Karpas-422 (cell line): ENCODE results near the gene BTBD1. TPM values are rescaled to one million over a fixed set of nuclear protein-coding genes. Genes with fewer than 3 reads are reported as not detected.
"Not testable (repeated sequence)": the region's sequence is repeated elsewhere in the genome, so short reads cannot be mapped to it uniquely, and the experiment has no call there.

Experiments
- DNase-seq: peaks from one replicate; pipeline ENCODE4 v3.0.0-alpha.2; 2015
- H2AFZ ChIP-seq: fragments of 200-600 bp; sonication (generic); 2 replicates; pipeline ENCODE4 v1.6.1; 2014; ENCODE audit warnings: antibody characterized with exemption, low read length, mixed read lengths
- H3K27ac ChIP-seq: fragments of 200-600 bp; sonication (generic); 2 replicates; pipeline ENCODE4 v1.5.1; 2014; ENCODE audit warnings: mild to moderate bottlenecking, low read length, moderate library complexity
- H3K27me3 ChIP-seq: fragments of 200-600 bp; sonication (generic); 2 replicates; pipeline ENCODE4 v1.6.1; 2014; ENCODE audit warnings: low read length, mixed read lengths
- H3K36me3 ChIP-seq: fragments of 200-600 bp; sonication (generic); 2 replicates; pipeline ENCODE4 v1.6.1; 2014; ENCODE audit warnings: low read length, mixed read lengths; ENCODE audit not compliant: insufficient read depth
- H3K4me1 ChIP-seq: fragments of 200-600 bp; sonication (generic); 2 replicates; pipeline ENCODE4 v1.6.1; 2014; ENCODE audit warnings: mild to moderate bottlenecking, low read length, mixed read lengths
- H3K4me2 ChIP-seq: fragments of 200-600 bp; sonication (generic); 2 replicates; pipeline ENCODE4 v1.6.1; 2014; ENCODE audit warnings: low read length, low read depth, mild to moderate bottlenecking; ENCODE audit not compliant: poor library complexity, severe bottlenecking
- H3K4me3 ChIP-seq: fragments of 200-600 bp; sonication (generic); 2 replicates; pipeline ENCODE4 v1.5.1; 2014; ENCODE audit warnings: mild to moderate bottlenecking, antibody characterized with exemption, low read length, mixed read lengths
- H3K79me2 ChIP-seq: fragments of 200-600 bp; sonication (generic); 2 replicates; pipeline ENCODE4 v1.6.1; 2014; ENCODE audit warnings: mild to moderate bottlenecking, low read length, mixed read lengths
- H3K9ac ChIP-seq: fragments of 200-600 bp; sonication (generic); 2 replicates; pipeline ENCODE4 v1.6.0; 2014; ENCODE audit warnings: low read length
- H3K9me2 ChIP-seq: fragments of 200-600 bp; sonication (generic), shearing (Covaris generic); replicated peaks from 2 replicates; pipeline ENCODE4 v1.6.0; 2014; ENCODE audit warnings: mild to moderate bottlenecking, low read length, moderate library complexity; ENCODE audit not compliant: insufficient read depth
- H3K9me3 ChIP-seq: fragments of 300-700, 200-600 bp; sonication (generic); 2 replicates; pipeline ENCODE4 v1.6.1; 2014; ENCODE audit warnings: low read length, mixed read lengths
- H4K20me1 ChIP-seq: fragments of 200-600 bp; sonication (generic); 2 replicates; pipeline ENCODE4 v1.6.1; 2014; ENCODE audit warnings: mild to moderate bottlenecking, antibody characterized with exemption, low read length, low read depth; ENCODE audit not compliant: insufficient read depth
- total RNA-seq: library from RNA; depleted of rRNA; stranded (reverse); fragments of >200 nt; shearing (Covaris generic); gene quantifications from 2 replicates; pipeline ENCODE4 v1.2.3, GENCODE V29; 2014; ENCODE audit warnings: low replicate concordance

The BTBD1 gene
- total RNA-seq, 1 experiment from 2014 or later: 140 TPM

DNA sequence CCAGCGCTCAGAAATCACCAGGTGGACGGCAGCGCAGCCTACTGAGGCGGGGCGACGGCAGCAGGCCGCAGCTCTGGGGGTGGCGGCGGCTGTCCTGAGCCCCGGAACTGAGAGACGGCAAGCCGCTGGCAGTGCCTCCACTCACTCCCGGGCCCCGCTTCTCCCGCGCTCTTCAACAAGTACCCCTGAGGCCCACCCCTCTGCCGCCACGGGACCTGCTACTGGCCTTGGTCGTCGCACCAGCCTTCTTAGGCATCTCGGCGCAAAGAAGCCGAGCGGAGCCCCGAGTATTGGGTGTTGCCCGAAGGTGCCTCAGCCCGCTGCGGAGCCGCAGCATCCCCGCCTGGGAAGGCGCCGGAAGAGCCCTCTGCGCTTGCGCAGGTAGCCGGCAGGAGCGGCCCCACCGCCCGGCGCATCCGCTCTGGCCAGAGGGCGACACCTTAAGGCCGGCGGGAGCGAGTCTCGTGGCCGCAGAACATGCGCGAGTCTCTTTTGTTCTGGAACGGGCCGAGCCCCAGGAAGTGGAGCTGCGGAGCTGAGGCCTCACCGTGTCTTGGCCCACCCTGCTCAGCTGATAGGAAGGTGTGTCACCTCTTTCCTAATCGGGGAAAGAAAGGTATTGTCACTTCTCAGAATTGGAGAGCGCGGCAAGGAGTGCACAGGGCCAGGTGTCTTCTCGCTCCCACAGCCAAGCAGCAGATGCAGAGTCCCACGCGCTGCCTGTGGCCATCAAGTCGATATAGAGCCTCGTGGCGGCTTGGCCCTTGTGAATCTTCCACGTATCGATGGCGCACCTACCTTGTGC is 55.6 kb downstream of the BTBD1 start, which contains the start of gene C15orf40:
Gene C15orf40, minus strand, starts transcription at position 369 of the 805 bp plus-strand sequence. Its CDS starts 32 bp downstream, at position 337.
- H4K20me1 ChIP-seq: no peaks in the 10 kb centered on the region; the same call in 1 of the 2 replicates
- peak within 1 kb of the TSS; percentile 88 for H3K4me3 ChIP-seq
- no peaks in the 10 kb centered on the region for H3K27me3 ChIP-seq
- peak within 1 kb of the TSS; percentile 56 for H3K27ac ChIP-seq
- H3K36me3 ChIP-seq: peaks cover 26% of the 10 kb centered on the region; the same call in 1 of the 2 replicates
- no peaks in the 10 kb centered on the region for H3K9me3 ChIP-seq
- H3K4me1 ChIP-seq: peaks cover 36% of the 10 kb centered on the region
- peak within 1 kb of the TSS; percentile 40; the same call in 1 of the 2 replicates for H2AFZ ChIP-seq
- peak within 1 kb of the TSS; percentile 89 for H3K9ac ChIP-seq
- peak within 1 kb of the TSS; percentile 71 for H3K4me2 ChIP-seq
- no peaks in the 10 kb centered on the region for H3K9me2 ChIP-seq
- H3K79me2 ChIP-seq: peaks cover 35% of the 10 kb centered on the region
- DNase-seq: peak; percentile 97

DNA sequence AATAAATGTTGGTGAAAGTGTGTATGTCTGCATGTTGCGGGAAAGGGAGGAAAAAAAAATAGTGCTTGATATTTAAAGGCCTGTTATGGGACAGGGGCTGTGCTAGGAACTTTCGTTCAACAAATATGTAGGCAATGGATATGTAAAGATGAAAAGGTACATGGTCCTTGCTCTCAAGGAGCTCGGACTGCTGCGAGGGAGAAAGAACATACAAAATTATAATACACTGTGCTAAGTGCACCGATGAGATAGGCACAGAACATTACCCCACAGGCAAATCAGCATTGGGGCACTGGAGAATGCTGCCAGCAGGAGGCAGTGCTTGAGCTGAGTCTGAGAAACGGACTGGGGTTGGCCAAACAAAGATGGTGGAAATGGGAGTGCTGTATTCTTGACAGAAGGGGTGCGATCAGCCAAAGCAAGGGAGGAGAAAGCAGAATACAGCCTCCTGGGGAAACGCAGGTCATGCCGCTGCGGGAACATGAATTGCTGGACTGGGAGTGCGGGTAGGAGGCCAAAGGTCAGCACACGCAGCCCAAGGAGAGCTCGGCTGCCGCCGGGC is 56.3 kb downstream of the BTBD1 start:
- H2AFZ ChIP-seq: peak overlapping the region; percentile 40; the same call in 1 of the 2 replicates
- peak overlapping the region; percentile 40 for H3K27ac ChIP-seq
- peaks cover 36% of the 10 kb centered on the region for H3K4me1 ChIP-seq
- H3K9me2 ChIP-seq: no peaks in the 10 kb centered on the region
- peak overlapping the region; percentile 88 for H3K4me3 ChIP-seq
- H3K9me3 ChIP-seq: no peaks in the 10 kb centered on the region
- H3K79me2 ChIP-seq: peaks cover 35% of the 10 kb centered on the region
- H3K36me3 ChIP-seq: peaks cover 26% of the 10 kb centered on the region; the same call in 1 of the 2 replicates
- no peaks in the 10 kb centered on the region; the same call in 1 of the 2 replicates for H4K20me1 ChIP-seq
- DNase-seq: peak; percentile 91
- H3K4me2 ChIP-seq: peak overlapping the region; percentile 71
- H3K27me3 ChIP-seq: no peaks in the 10 kb centered on the region
- peak overlapping the region; percentile 89 for H3K9ac ChIP-seq

DNA sequence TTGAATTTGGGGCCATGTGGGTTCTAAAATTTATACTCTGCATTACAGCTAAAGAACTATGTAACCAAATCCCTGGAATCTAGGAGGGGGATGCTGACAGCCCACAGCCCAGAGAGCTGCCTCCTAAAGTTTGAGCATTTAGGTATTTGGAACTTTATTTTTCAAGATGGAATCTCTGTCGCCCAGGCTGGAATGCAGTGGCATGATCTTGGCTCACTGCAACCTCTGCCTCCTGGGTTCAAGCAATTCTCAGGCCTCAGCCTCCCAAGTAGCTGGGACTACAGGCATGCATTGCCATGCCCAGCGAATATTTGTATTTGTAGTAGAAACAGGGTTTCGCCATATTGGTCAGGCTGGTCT is 66.4 kb downstream of the BTBD1 start:
- not testable (repeated sequence) for H3K9me2 ChIP-seq, H3K36me3 ChIP-seq, H3K9me3 ChIP-seq, DNase-seq, H3K27ac ChIP-seq, H4K20me1 ChIP-seq, H3K27me3 ChIP-seq, H3K79me2 ChIP-seq
- Histone ChIP-seq H2AFZ (peak overlapping the region; percentile 47; the same call in 1 of the 2 replicates), H3K4me2 (peak overlapping the region; percentile 79), H3K9ac (peak overlapping the region; percentile 57), H3K4me1 (peaks cover 12% of the 10 kb centered on the region), H3K4me3 (peak overlapping the region; percentile 59)

DNA sequence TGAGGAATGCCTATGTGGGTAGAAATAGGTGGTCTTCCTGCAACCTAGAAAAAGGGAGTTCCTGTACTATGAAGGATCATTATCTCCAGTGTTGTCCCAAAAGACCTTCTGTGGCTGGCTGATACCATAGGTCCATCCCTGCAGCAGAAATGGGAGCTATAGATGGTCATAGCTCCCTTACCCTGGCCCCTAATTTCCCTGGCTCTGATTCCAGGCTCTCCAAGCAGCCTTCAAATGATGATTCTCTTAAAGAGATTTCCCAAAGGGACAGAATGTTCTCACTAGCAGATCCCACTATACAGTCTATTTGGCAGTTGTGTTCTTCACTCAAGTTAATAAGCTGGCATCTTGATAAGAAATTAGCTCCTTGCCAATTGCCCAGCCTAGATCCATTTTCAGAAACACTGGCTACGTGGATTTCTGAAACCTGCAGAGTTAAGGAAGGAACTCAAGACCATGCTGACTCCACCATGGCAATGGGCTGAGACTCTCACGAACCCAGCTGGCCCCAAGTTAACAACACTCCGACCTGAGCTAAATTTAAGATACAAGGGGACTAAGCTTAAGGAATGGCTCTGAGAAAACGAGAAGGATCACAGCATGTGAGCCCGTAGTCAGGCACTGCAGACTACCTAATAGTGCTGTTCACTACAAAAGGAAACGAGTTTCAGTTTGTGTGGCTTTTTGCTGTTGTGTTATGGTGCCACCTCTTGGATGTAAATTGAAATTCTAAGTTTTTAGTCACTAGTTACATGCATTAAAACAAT is 67.0 kb downstream of the BTBD1 start:
- H2AFZ ChIP-seq: peak overlapping the region; percentile 47; the same call in 1 of the 2 replicates
- DNase-seq: peak; percentile 86

DNA sequence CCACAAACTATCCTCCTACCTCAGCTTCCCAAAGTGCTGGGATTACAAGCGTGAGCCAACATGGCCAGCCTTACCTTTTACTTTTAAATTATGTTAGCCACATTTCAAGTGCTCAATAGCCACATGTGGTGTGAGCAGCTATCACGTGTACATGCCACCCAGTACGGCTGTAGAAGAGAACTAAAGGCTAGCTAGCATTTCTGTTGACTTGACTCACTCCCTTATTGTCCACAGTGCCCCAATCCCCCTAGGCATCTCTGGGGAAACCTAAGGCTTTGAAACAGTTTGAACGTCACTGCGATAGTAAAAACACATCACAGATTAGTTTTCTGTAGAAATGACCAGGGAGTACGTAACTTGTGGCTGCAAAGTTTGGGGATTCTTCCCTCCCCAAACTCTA is 67.6 kb downstream of the BTBD1 start:
- H3K27ac ChIP-seq: no peak overlapping the region

More for the DNA sequence above, 67.0 kb downstream of the BTBD1 start:
- peaks cover 12% of the 10 kb centered on the region for H3K4me1 ChIP-seq
- H3K36me3 ChIP-seq: 0 out of 2 replicates have a peak, but pooled peaks cover 3% of the 10 kb centered on the region
- H4K20me1 ChIP-seq: no peaks in the 10 kb centered on the region
- H3K27me3 ChIP-seq: no peaks in the 10 kb centered on the region
- peak overlapping the region; percentile 59 for H3K4me3 ChIP-seq
- peak overlapping the region; percentile 57 for H3K9ac ChIP-seq
- H3K4me2 ChIP-seq: peak overlapping the region; percentile 79
- H3K9me3 ChIP-seq: no peaks in the 10 kb centered on the region
- H3K9me2 ChIP-seq: no peaks in the 10 kb centered on the region
- 0 out of 2 replicates have a peak overlapping the region, but pooled peaks have one; percentile 1 for H3K27ac ChIP-seq
- H3K79me2 ChIP-seq: no peaks in the 10 kb centered on the region

DNA sequence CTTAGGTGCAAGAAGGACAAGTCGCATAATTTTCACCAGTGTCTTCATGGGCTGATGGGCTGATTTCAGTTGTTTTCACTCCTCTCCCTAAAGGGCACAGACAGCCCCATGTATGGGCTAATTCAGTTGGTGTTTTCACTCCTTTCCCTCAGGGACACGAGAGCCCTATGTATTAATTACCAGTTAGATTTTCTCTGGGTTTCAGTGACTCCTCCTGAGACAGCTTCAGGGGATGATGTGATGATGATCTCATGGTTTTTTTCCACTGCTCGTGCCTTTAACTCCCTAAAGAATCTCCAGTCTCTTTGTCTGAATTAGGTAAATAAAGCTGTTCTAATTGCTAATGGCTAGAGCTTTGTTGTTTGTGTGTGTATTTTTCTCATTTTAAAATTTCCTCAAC is 71.1 kb downstream of the BTBD1 start:
- Histone ChIP-seq H3K27ac (no peak overlapping the region), H3K4me2 (no peak overlapping the region), H4K20me1 (no peaks in the 10 kb centered on the region), H3K79me2 (no peaks in the 10 kb centered on the region), H3K27me3 (no peaks in the 10 kb centered on the region), H3K36me3 (no peaks in the 10 kb centered on the region), H3K4me3 (no peak overlapping the region), H3K4me1 (peaks cover 12% of the 10 kb centered on the region), H3K9ac (no peak overlapping the region), H3K9me2 (no peaks in the 10 kb centered on the region), H3K9me3 (no peaks in the 10 kb centered on the region), H2AFZ (no peak overlapping the region)
- DNase-seq: no peak

More for the DNA sequence above, 67.6 kb downstream of the BTBD1 start:
- no peak overlapping the region for H3K4me2 ChIP-seq
- H3K79me2 ChIP-seq: no peaks in the 10 kb centered on the region
- H3K9me3 ChIP-seq: no peaks in the 10 kb centered on the region
- no peaks in the 10 kb centered on the region for H4K20me1 ChIP-seq
- H3K9me2 ChIP-seq: no peaks in the 10 kb centered on the region
- H3K4me1 ChIP-seq: peaks cover 12% of the 10 kb centered on the region
- H2AFZ ChIP-seq: no peak overlapping the region
- no peaks in the 10 kb centered on the region for H3K36me3 ChIP-seq
- H3K9ac ChIP-seq: no peak overlapping the region
- H3K27me3 ChIP-seq: no peaks in the 10 kb centered on the region
- no peak for DNase-seq
- no peak overlapping the region for H3K4me3 ChIP-seq

DNA sequence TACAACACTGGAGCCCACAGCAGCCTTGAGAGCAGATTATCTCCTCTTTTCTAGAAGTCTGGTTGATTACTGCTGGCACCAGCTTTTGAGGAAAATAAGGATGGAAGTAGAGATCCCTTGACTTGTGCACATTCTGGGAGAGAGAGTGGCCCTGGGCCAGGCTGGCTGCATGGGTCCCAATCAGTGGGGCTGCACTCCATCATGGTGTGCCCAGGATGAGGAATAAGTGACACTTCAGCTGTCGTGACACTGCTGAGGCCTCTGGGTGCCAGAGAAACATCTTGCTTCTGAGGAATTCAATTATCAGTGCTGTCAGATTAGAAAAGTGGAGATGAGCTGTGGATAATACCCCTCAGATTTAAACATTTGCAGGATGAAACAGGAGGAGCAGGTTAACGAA is 72.0 kb downstream of the BTBD1 start:
- peaks cover 5% of the 10 kb centered on the region for H3K4me1 ChIP-seq
- no peak overlapping the region for H3K9ac ChIP-seq
- no peaks in the 10 kb centered on the region for H3K79me2 ChIP-seq
- no peaks in the 10 kb centered on the region for H3K27me3 ChIP-seq
- no peaks in the 10 kb centered on the region for H4K20me1 ChIP-seq
- H3K4me2 ChIP-seq: no peak overlapping the region
- H3K4me3 ChIP-seq: no peak overlapping the region
- no peak for DNase-seq
- no peak overlapping the region for H2AFZ ChIP-seq
- no peak overlapping the region for H3K27ac ChIP-seq
- no peaks in the 10 kb centered on the region for H3K9me2 ChIP-seq
- H3K9me3 ChIP-seq: no peaks in the 10 kb centered on the region
- 0 out of 2 replicates have a peak, but pooled peaks cover 2% of the 10 kb centered on the region for H3K36me3 ChIP-seq
